Myocyte (in vitro differentiated cells): ENCODE data around the gene PREPL. TPM values are rescaled to one million over a fixed set of nuclear protein-coding genes. Genes with fewer than 3 reads are reported as not detected.
A peak's percentile ranks its signal among the peaks of the same experiment; 100 is the strongest.
"Not testable (repeated sequence)": the region's sequence is repeated elsewhere in the genome, so short reads cannot be mapped to it uniquely, and the experiment has no call there.

ENCODE experiments used
- DNase-seq: peaks from one replicate; pipeline ENCODE4 v3.0.0-alpha.2; 2012; ENCODE audit warnings: low read depth
- total RNA-seq: library from RNA; depleted of rRNA; stranded (reverse); fragments of >200 nt; gene quantifications from 2 replicates; pipeline ENCODE4 v1.2.3, GENCODE V29; 2014

Gene PREPL
- total RNA-seq, 1 donor from 2014 or later, result 369 TPM

DNA sequence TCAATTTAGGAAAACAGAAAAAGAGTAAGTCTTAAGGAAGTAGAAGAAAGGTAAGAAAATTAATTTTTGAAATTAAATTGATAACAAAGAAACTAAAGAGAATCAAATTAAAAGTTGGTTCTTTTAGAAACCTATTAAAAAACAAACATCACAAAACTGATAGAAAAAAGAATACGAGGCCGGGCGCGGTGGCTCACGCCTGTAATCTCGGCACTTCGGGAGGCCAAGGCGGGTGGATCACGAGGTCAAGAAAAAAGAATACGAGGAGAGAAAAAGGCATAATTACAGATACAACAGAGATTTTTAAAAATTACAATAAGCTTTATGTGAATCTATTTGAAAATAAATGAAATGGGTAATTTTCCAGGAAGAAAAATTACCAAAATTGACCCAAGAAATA lies 11.8 kb downstream of the PREPL start:
- no peak for DNase-seq

GRCh38 chr2:44348400-44348799 lies 12.9 kb downstream of the PREPL start:
- DNase-seq, result no peak

- no peak for DNase-seq
Measured at GRCh38 chr2:44347526-44347925, 13.8 kb downstream of the PREPL start.

DNA sequence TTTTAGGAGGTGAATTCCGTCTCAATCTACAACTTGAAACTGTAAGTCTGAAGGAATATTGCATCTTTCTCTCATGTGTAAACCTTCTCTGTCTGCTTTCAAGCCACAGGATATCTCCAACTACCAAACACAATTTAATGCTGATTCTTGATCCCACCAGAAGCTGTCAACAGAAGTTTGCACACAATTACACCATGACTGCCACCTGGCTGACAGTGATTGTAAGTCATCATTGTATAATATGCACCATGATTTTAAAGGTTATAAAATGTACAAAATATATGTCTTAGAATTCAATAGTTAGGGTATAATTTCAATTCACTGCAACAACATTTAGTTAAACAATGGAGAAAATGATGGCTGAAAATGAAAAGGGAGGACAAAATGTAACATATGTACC lies 18.4 kb downstream of the PREPL start:
- DNase-seq, result no peak

- no peak for DNase-seq
Measured at GRCh38 chr2:44335806-44336538, 25.3 kb downstream of the PREPL start.

DNA sequence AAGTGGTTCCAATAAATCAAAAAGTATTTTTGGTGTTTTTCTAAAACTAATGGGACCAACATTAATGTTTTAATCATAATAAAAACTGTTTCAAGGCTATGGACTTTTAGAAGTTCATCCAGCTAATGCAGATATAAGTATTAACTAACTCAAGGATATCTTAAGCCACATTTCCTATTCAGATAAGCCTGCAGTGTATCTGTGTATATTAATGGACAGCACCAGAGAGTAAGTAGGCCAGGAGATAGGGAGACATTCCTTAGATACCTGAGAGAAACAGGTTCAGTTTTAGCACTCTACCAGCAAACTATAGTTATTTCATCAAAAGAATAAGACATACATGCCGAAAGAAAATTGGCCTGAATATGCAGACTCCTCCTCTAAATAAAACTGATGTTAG lies 27.3 kb downstream of the PREPL start:
- DNase-seq, result no peak

DNA sequence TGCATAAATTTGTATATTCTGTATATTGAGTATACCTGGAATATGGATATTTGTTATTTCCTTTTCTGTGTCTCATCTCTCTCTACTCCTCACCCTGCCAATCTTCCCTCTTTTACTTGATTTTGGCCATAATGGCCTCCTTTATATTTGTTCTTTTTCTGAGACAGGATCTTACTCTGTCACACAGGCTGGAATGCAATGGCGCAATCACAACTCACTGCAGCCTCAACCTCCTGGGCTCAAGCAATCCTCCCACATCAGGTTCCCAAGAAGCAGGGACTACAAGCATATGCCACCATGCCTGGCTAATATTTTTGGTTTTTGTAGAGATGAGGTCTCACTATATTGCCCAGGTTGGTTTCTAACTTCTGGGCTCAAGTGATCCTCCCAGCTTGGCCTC lies 30.5 kb downstream of the PREPL start:
- no peak for DNase-seq

DNA sequence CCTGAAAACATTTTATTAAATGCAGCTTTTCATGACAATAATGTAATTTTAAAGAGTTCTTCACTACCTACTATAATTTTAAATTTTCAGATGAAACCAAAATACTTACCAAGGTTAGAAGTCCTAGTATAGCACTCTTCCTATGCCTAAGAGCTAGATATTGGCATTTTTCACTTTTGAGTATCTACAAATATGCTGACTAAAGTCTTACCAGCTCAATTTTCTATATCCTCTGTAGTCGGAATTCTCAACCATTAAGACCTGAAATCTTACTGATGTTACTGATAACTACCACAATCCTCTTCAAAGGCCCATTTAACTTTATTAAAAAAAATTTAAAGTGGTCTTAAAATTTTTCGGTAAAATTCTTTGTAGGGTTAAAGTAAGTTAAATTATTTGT lies 32.0 kb downstream of the PREPL start:
- no peak for DNase-seq

DNA sequence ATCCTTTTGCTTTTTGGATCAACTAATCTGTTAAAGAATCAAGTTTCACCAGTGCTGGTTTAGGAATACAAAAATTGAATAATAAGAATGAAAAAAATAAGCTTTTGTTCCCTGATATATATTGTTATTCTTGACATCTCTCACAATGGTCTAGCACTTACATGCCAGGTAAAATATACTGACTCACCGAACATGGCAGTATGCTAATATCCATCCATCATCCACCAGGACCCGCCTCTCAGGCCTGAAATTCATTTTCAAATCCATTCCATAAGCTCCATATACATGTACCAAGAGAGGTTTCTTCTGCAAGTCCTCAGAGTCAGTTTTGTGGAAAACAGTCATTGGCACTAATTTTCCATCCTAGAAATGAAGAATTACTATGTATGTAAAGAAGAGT lies 32.5 kb downstream of the PREPL start:
- DNase-seq, result no peak

GRCh38 chr2:44326548-44327264 lies 34.6 kb downstream of the PREPL start:
- no peak for DNase-seq

GRCh38 chr2:44325897-44326296 lies 35.4 kb downstream of the PREPL start:
- DNase-seq, result no peak

DNA sequence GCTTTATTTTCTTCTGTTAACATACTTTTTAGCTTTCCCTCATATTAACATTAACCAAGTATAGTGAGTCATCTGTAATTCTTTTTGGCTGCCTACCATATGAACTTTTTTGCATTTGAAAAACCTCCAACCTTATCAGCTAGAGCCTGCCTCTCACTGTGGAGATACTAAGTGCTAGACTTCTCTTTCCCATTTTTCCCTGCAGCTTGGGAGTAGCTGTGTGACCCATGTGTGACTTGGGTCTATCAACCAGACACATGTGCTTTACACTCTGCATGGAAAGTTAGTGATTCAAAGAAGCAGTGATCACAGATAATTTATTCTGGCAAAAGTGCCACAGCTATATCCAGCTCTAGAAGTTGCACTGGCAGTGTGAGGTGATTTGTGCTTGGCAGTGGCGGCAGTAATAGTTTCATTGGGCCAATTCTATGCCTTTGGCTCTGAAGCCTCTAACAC lies 36.3 kb downstream of the PREPL start:
- peak; percentile 24 for DNase-seq

DNA sequence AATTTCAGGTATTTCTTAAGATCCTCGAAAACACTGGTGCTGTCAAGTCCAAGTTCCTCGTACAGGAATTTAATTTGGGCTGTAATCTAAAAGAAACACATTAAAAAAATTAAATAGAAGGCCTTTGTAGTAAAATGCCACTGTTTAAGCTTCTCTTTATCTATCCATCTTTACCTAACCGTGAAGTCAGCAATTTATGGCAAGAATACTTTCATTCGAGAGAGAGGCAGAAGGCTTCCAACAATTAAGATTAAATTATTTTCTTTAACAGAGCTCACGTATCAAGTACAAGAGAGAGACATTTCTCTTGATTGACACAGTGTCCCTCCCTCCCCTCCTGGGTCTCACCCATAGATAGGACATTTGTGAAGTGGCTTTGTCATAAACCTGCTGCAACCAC lies 39.9 kb downstream of the PREPL start:
- DNase-seq, result no peak

DNA sequence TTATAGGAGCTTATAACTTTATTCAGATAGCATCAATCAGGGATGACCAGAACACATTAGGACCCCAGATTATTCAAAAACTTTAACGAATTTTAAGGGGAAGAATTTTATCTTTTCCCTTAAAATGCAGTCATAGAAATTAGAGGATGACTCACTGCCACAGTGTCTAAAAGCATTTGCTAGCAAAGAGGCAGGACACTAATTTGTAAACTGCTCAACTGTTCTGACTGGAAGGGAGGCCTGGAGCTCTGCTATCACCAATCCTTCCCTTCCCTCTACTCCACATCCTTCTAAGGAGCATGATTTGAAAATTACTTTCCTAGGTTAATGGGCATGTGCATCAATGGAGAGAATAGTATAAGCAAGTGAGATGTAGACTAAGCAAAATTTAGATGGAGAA lies 40.5 kb downstream of the PREPL start:
- no peak for DNase-seq

- DNase-seq, result no peak
Measured at GRCh38 chr2:44315945-44316344, 45.3 kb downstream of the PREPL start.

DNA sequence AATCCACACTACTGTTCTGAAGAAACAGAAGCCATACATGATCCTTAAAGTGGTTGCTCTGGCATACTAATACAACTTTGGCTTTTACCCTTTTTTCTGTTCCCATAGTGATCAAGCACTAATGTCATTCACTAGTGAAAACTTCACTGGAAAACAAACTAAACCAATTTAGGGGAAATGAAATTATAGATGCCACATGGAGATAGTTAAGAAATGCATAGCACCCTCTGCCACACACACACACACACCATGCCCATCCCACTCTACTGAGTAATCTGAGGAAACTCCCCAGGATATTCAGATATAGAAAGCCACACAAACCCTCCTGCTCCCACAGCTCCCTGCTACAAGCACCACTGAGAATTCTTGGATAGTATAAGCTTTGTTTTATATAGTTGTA lies 46.9 kb downstream of the PREPL start:
- DNase-seq, result no peak

GRCh38 chr2:44310287-44310686 lies 51.0 kb downstream of the PREPL start:
- DNase-seq, result no peak

DNA sequence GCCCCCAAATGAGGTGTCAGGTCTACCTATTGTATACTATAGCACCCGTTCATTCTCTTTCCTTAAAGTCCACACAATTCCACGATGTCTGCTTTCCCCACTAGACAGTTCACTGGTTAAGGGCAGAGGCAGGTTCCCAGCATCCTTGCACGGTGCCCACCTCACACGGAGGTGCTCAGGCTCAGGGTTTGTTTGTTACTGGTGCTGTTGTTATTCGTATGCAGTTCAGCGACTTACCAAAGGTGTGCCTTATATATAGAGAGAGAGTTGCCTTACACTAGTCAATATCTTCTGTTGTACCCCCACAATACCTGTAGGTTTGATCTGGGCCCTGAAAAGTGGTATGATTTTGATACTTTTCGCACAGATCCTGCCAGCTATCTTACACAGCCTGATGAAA lies 55.4 kb downstream of the PREPL start:
- DNase-seq, result no peak

GRCh38 chr2:44304258-44304657 lies 57.0 kb downstream of the PREPL start:
- DNase-seq, result no peak

DNA sequence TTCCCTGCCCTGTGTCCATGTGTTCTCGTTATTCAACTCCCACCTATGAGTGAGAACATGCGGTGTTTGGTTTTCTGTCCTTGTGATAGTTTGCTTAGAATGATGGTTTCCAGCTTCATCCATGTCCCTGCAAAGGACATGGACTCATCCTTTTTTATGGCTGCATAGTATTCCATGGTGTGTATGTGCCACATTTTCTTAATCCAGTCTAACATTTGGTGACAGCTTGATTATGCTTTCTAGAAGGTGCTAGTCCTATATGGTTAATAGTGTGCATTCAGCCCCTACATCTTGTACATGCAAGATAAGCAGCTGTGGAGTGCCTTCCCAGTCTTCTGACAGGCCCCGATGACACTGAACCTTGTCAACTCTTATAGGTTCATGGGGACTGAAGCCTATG lies 57.5 kb downstream of the PREPL start:
- DNase-seq, result not testable (repeated sequence)

DNA sequence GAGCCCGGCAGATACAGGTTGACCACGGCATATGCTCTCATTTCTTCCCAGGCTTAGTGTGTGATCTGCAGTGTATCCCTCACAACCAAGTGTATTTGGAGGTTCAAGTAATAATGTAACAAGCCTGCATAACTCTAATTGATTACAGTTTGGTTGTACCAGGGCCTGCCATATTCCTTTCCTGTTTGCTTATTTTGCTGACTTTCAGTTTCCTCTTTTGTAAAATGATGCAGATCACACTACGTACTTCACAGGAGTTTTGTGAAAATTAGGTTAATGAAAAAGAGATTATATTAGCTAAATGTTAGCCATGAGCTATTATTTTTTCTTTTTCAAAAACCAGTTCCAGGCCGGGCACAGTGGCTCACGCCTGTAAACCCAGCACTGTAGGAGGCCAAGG lies 60.2 kb downstream of the PREPL start:
- DNase-seq, result no peak

DNA sequence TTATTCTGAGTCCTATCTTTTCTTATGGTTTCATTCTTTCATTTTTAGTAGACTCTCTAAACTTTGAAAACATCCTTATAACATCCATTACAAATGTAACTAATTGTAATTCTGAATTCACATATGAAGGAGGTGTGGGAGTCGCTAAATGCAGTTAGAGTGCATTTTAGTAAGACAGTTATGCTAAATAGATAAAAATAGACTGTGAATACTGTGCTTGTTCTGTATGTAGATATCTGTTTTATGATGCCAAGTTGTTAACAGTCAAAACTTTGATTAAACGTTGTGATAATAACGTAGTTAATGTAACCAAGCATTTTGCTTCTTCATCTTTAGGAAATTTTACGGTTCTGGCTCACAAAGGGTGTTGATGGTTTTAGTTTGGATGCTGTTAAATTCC lies 61.7 kb downstream of the PREPL start:
- DNase-seq, result no peak

DNA sequence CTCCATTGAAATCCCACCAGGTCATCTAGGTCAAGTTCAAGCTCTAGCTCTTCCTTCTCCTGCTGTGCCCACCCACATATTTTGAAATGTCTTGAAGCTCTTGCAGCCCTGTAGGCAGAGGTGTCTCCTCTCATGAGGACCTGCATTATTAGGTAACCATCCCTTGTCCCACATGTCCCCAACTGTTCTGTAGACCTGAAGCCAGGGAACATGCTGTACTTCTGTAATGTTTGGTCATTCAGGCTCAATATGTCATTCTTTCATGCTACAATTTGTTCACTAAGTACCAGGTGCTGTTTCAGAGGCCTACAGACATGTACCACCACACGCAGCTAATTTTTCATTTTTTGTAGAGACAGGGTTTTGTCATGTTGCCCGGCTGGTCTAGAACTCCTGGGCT lies 63.9 kb downstream of the PREPL start:
- no peak for DNase-seq
